ENCODE results near the gene IFTAP. TPM values are rescaled to one million over a fixed set of nuclear protein-coding genes. Genes with fewer than 3 reads are reported as not detected.

The IFTAP gene
- total RNA-seq, 1 donor from 2014 or later = 17.3 TPM

DNA sequence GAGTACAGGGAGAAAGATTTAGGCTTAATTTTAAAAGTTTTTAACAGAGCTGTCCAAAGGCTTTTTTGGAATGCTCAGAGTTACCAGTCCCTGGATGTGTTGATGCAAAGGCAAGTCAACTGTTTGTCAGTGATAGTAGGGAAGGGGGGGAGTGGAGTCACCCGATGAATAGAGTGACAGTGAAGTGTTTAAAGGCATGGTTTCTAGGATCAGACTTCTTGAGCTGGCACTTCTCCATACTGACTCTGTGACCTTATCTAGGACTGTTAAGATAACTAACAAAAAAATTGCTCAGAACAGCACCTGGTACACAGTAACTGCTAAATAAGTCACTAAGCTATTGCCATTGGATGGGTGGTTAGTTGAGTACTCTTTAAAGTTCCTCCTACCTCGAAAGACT is 15.1 kb downstream of the IFTAP start:
- FAIRE-seq = no peak

DNA sequence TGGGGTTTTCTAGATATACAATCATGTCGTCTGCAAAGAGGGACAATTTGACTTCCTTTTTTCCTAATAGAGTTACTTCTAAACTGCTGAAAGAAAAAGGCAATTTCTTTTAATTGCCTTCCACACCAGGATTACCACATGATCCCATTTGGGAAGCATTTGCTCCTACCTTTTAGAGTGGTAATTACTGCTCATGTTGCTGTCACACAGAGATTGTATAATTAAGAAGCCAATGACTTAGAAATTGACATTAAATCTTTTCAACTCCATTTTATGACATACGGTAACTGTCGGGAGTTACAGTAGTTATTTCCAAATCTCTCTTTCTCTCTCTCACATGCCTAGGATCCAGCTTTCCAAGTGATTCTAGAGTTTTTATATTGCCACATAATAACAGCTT is 21.5 kb downstream of the IFTAP start:
- Histone ChIP-seq H2AFZ (ENCODE audit: low read depth, low read length) (no peak overlapping the region), H3K4me2 (ENCODE audit: low read length) (no peak overlapping the region), H3K27me3 (ENCODE audit: insufficient read depth, low read length) (no peaks in the 10 kb centered on the region), H3K27ac (ENCODE audit: low read depth, low read length) (no peak overlapping the region), H3K4me3 (ENCODE audit: insufficient read depth, low read depth, low read length) (no peak overlapping the region), H3K36me3 (ENCODE audit: insufficient read depth, low read length) (no peaks in the 10 kb centered on the region), H3K4me1 (ENCODE audit: insufficient read depth, low read length) (no peaks in the 10 kb centered on the region), H4K20me1 (ENCODE audit: insufficient read depth, low read length) (no peaks in the 10 kb centered on the region), H3K9ac (ENCODE audit: low read length) (no peak overlapping the region), H3K9me3 (ENCODE audit: insufficient read depth, low read depth, low read length) (no peaks in the 10 kb centered on the region), H3K79me2 (ENCODE audit: insufficient read depth, low read length) (no peaks in the 10 kb centered on the region)
- H3K9me3 Mint-ChIP-seq (ENCODE audit: unreplicated experiment) = no peaks in the 10 kb centered on the region
- no peak for FAIRE-seq
- H3K36me3 Mint-ChIP-seq (ENCODE audit: low read depth, unreplicated experiment) = peaks cover under 1% of the 10 kb centered on the region
- H3K27ac Mint-ChIP-seq (ENCODE audit: unreplicated experiment) = no peak overlapping the region
- H3K4me1 Mint-ChIP-seq (ENCODE audit: low read depth, unreplicated experiment) = no peaks in the 10 kb centered on the region
- no peak overlapping the region for H3K4me3 Mint-ChIP-seq (ENCODE audit: unreplicated experiment)
- no peaks in the 10 kb centered on the region for H3K27me3 Mint-ChIP-seq (ENCODE audit: low read depth, unreplicated experiment)
- no peak for DNase-seq (ENCODE audit: low read depth)
- TF ChIP-seq EZH2 (IDR thresholded peaks at IDR 0.05; ENCODE audit: insufficient read depth, low read length) = no peak
- TF ChIP-seq, protein P1, sequence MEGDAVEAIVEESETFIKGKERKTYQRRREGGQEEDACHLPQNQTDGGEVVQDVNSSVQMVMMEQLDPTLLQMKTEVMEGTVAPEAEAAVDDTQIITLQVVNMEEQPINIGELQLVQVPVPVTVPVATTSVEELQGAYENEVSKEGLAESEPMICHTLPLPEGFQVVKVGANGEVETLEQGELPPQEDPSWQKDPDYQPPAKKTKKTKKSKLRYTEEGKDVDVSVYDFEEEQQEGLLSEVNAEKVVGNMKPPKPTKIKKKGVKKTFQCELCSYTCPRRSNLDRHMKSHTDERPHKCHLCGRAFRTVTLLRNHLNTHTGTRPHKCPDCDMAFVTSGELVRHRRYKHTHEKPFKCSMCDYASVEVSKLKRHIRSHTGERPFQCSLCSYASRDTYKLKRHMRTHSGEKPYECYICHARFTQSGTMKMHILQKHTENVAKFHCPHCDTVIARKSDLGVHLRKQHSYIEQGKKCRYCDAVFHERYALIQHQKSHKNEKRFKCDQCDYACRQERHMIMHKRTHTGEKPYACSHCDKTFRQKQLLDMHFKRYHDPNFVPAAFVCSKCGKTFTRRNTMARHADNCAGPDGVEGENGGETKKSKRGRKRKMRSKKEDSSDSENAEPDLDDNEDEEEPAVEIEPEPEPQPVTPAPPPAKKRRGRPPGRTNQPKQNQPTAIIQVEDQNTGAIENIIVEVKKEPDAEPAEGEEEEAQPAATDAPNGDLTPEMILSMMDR (IDR thresholded peaks at IDR 0.05; ENCODE audit: insufficient read depth, low read depth, low read length) = no peak

More for the DNA sequence above, 15.1 kb downstream of the IFTAP start:
- Mint-ChIP-seq H3K27ac (ENCODE audit: unreplicated experiment) (no peak overlapping the region), H3K9me3 (ENCODE audit: unreplicated experiment) (no peaks in the 10 kb centered on the region), H3K27me3 (ENCODE audit: low read depth, unreplicated experiment) (no peaks in the 10 kb centered on the region), H3K36me3 (ENCODE audit: low read depth, unreplicated experiment) (peaks cover 3% of the 10 kb centered on the region), H3K4me3 (ENCODE audit: unreplicated experiment) (no peak overlapping the region), H3K4me1 (ENCODE audit: low read depth, unreplicated experiment) (no peaks in the 10 kb centered on the region)
- Histone ChIP-seq H3K36me3 (ENCODE audit: insufficient read depth, low read length) (no peaks in the 10 kb centered on the region), H3K4me1 (ENCODE audit: insufficient read depth, low read length) (no peaks in the 10 kb centered on the region), H3K9ac (ENCODE audit: low read length) (no peak overlapping the region), H4K20me1 (ENCODE audit: insufficient read depth, low read length) (no peaks in the 10 kb centered on the region), H3K4me3 (ENCODE audit: insufficient read depth, low read depth, low read length) (no peak overlapping the region), H3K9me3 (ENCODE audit: insufficient read depth, low read depth, low read length) (no peaks in the 10 kb centered on the region), H3K27me3 (ENCODE audit: insufficient read depth, low read length) (no peaks in the 10 kb centered on the region), H2AFZ (ENCODE audit: low read depth, low read length) (no peak overlapping the region), H3K4me2 (ENCODE audit: low read length) (no peak overlapping the region), H3K79me2 (ENCODE audit: insufficient read depth, low read length) (no peaks in the 10 kb centered on the region), H3K27ac (ENCODE audit: low read depth, low read length) (no peak overlapping the region)
- TF ChIP-seq EZH2 (IDR thresholded peaks at IDR 0.05; ENCODE audit: insufficient read depth, low read length) = no peak
- TF ChIP-seq, protein P1 (IDR thresholded peaks at IDR 0.05; ENCODE audit: insufficient read depth, low read depth, low read length) = no peak
- DNase-seq (ENCODE audit: low read depth) = no peak

DNA sequence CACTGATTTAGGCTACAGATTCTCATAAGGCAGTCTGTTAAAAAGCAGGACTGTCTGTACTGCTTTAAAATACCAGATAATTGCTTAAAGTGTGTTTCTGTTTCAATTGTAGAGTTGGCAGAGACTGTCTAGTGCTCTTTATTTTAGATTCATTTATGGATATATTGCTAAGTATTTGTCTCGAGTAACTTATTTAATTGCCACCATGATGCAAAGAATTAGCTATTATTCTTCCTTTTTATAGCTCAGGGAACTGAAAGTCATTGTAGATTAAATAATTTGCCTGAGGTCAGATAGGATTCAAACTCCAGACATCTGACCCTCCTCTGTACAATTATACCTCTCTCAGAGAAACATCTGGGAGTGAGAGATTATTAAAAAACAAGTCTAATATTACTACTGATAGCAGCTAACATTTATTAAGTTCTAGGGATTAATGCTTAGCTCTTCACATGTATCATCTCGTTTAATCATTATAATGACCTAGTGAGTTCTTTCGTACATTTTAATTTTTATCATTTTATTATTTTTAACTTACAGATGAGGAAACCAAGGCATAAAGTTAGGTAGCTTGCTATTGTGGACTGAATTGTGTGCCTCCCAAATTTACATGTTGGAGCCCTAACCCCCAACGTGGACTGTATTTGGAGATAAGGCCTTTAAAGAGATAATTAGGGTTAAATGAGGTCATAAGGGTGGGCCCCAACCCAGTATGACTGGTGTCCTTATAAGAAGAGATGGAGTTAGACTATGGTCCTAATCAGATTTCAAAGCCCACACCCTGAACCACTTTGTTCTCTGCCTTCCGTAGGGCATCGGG is 23.5 kb downstream of the IFTAP start:
- Histone ChIP-seq H4K20me1 (ENCODE audit: insufficient read depth, low read length) (no peaks in the 10 kb centered on the region), H3K27me3 (ENCODE audit: insufficient read depth, low read length) (no peaks in the 10 kb centered on the region), H3K36me3 (ENCODE audit: insufficient read depth, low read length) (no peaks in the 10 kb centered on the region), H2AFZ (ENCODE audit: low read depth, low read length) (no peak overlapping the region), H3K27ac (ENCODE audit: low read depth, low read length) (no peak overlapping the region), H3K4me3 (ENCODE audit: insufficient read depth, low read depth, low read length) (no peak overlapping the region), H3K9ac (ENCODE audit: low read length) (no peak overlapping the region), H3K4me1 (ENCODE audit: insufficient read depth, low read length) (no peaks in the 10 kb centered on the region), H3K9me3 (ENCODE audit: insufficient read depth, low read depth, low read length) (no peaks in the 10 kb centered on the region), H3K4me2 (ENCODE audit: low read length) (no peak overlapping the region), H3K79me2 (ENCODE audit: insufficient read depth, low read length) (no peaks in the 10 kb centered on the region)
- Mint-ChIP-seq H3K9me3 (ENCODE audit: unreplicated experiment) (no peaks in the 10 kb centered on the region), H3K36me3 (ENCODE audit: low read depth, unreplicated experiment) (no peaks in the 10 kb centered on the region), H3K4me3 (ENCODE audit: unreplicated experiment) (no peak overlapping the region), H3K27me3 (ENCODE audit: low read depth, unreplicated experiment) (no peaks in the 10 kb centered on the region), H3K27ac (ENCODE audit: unreplicated experiment) (no peak overlapping the region), H3K4me1 (ENCODE audit: low read depth, unreplicated experiment) (no peaks in the 10 kb centered on the region)
- FAIRE-seq (no peak), DNase-seq (ENCODE audit: low read depth) (no peak)
- TF ChIP-seq, protein P1 (IDR thresholded peaks at IDR 0.05; ENCODE audit: insufficient read depth, low read depth, low read length) = no peak
- no peak for TF ChIP-seq EZH2 (IDR thresholded peaks at IDR 0.05; ENCODE audit: insufficient read depth, low read length)

All from astrocyte (in vitro differentiated cells and primary cell).